Chondrocyte (in vitro differentiated cells): ENCODE results near the gene MSX1. TPM values are rescaled to one million over a fixed set of nuclear protein-coding genes. Genes with fewer than 3 reads are reported as not detected.
A peak's percentile ranks its signal among the peaks of the same experiment; 100 is the strongest.

Experiments
- DNase-seq: peaks from one replicate; pipeline ENCODE4 v3.0.0; 2021; ENCODE audit warnings: mixed read lengths, low spot score
- H3K27ac Mint-ChIP-seq: one replicate; pipeline ENCODE4 v1.8.0; 2021; ENCODE audit warnings: mild to moderate bottlenecking, moderate library complexity, mixed read lengths; ENCODE audit not compliant: unreplicated experiment
- H3K27me3 Mint-ChIP-seq: 2 replicates; pipeline ENCODE4 v1.8.0; 2021; ENCODE audit warnings: low read depth, mixed read lengths
- H3K36me3 Mint-ChIP-seq: 2 replicates; pipeline ENCODE4 v1.8.0; 2021; ENCODE audit warnings: low read depth, mixed read lengths
- H3K4me1 Mint-ChIP-seq: 2 replicates; pipeline ENCODE4 v1.8.0; 2021; ENCODE audit warnings: low read depth, mild to moderate bottlenecking, mixed read lengths
- H3K4me3 Mint-ChIP-seq: one replicate; pipeline ENCODE4 v1.8.0; 2021; ENCODE audit warnings: mild to moderate bottlenecking, moderate library complexity, mixed read lengths; ENCODE audit not compliant: unreplicated experiment
- H3K9me3 Mint-ChIP-seq: 2 replicates; pipeline ENCODE4 v1.8.0; 2021; ENCODE audit warnings: low read depth, mixed read lengths
- total RNA-seq: library from RNA; stranded (reverse); gene quantifications from 3 replicates; pipeline ENCODE4 v1.2.1, GENCODE V29; 2021
- TF ChIP-seq, protein P1 (sequence below): fragments of 200-600 bp; sonication (generic); IDR thresholded peaks from 2 replicates; pipeline ENCODE4 v1.5.0; 2021; ENCODE audit warnings: antibody characterized with exemption, mild to moderate bottlenecking, moderate library complexity

The MSX1 gene
- total RNA-seq, 1 donor from 2014 or later = 4.8 TPM

DNA sequence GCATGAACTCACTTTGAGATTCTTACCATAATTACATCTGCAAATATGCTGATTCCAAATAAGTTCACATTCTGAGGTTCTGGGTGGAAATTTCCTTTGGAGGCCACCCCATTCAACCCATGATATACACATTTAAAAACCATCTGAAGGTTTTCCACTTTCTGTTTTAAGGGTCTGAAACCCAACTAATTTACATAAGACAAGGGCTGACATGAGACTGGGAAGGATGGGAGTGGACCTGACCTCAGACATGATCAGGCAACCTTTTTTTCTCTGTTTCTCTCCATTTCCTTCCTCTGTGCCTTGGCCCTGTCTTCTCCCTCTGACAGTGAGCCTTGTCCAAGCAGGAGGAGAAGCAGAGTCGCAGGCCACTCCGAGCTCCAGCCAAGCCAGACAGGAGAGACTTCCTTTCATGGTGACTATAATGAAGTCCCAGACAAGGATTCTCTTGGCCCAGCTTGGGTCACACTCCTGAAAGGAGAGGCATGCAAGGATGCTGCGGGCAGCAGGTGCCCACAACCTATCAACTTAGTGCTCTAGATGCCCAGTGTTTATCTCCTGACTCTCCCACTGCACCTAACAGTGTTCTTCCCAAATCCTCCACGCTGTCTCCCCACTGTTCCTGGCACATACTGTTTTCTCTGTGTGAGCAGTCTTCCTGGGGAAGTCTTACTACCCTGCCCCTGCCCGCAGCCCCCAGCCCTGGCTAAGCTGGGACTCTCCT, 39.9 kb downstream of the MSX1 start:
- Mint-ChIP-seq H3K9me3 (no peaks in the 10 kb centered on the region), H3K36me3 (no peaks in the 10 kb centered on the region), H3K4me3 (no peak overlapping the region), H3K27me3 (peaks cover 33% of the 10 kb centered on the region), H3K4me1 (no peaks in the 10 kb centered on the region), H3K27ac (no peak overlapping the region)
- DNase-seq = no peak
- TF ChIP-seq, protein P1, sequence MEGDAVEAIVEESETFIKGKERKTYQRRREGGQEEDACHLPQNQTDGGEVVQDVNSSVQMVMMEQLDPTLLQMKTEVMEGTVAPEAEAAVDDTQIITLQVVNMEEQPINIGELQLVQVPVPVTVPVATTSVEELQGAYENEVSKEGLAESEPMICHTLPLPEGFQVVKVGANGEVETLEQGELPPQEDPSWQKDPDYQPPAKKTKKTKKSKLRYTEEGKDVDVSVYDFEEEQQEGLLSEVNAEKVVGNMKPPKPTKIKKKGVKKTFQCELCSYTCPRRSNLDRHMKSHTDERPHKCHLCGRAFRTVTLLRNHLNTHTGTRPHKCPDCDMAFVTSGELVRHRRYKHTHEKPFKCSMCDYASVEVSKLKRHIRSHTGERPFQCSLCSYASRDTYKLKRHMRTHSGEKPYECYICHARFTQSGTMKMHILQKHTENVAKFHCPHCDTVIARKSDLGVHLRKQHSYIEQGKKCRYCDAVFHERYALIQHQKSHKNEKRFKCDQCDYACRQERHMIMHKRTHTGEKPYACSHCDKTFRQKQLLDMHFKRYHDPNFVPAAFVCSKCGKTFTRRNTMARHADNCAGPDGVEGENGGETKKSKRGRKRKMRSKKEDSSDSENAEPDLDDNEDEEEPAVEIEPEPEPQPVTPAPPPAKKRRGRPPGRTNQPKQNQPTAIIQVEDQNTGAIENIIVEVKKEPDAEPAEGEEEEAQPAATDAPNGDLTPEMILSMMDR = no peak

DNA sequence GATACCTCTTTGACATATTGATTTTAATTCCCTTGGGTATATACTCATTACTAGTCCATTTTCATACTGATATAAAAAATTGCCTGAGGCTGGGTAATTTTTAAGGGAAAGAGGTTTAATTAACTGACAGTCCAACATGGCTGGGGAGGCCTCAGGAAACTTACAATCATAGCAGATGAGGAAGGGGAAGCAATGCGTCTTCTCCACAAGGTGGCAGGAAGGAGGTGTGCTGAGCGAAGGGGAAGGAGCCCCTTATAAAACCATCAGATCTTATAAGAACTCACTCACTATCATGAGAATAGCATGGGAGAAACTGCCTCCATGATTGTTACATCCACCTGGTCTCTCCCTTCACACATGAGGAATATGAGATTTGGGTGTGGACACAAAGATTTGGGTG, 42.4 kb downstream of the MSX1 start:
- Mint-ChIP-seq H3K9me3 (no peaks in the 10 kb centered on the region), H3K27me3 (peaks cover 46% of the 10 kb centered on the region), H3K27ac (no peak overlapping the region), H3K36me3 (no peaks in the 10 kb centered on the region), H3K4me3 (no peak overlapping the region), H3K4me1 (no peaks in the 10 kb centered on the region)
- no peak for DNase-seq
- TF ChIP-seq, protein P1 = peak; percentile 42

DNA sequence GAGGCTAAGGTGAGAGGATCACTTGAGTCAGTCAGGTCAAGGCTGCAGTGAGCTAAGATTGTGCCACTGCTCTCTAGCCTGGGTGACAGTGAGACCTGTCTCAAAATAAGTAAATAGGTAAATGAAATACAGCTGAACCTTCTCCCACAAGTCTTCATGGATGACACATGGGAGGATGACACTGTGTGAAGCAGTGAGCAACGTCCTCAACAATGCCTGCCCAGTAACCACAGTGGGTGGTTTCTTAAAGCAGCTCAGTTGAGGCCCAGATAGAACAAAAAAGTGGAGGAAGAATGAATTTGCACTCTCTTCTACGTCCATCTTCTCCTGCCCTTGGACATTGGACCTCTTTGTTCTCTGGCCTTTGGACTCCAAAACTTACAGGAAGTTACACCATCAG, 52.7 kb downstream of the MSX1 start:
- TF ChIP-seq, protein P1 = no peak
- DNase-seq = no peak
- Mint-ChIP-seq H3K36me3 (no peaks in the 10 kb centered on the region), H3K27ac (no peak overlapping the region), H3K27me3 (peaks cover 47% of the 10 kb centered on the region), H3K4me3 (no peak overlapping the region), H3K9me3 (peaks cover 9% of the 10 kb centered on the region), H3K4me1 (no peaks in the 10 kb centered on the region)

DNA sequence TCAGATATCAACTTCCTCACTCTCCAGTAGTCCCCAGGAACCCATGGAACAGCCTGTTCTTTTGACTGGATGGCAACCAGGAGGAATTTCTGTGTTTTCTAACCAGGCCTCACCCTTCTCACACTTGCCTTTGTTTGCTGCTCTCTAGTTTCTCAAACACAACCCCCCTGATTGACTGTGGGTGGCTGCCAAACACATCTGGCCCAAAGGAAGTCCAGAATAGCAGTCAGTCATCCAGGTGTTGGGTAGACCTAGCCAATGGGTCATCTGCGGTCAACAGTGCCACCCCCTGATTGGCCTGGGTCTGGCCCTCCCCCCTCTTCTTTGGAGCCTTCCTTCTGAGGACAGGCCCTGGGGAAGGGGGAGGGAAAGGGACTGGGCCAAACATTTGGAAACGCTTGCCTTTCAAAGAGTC, 53.7 kb downstream of the MSX1 start:
- H3K36me3 Mint-ChIP-seq = no peaks in the 10 kb centered on the region

More for the DNA sequence above, 53.7 kb downstream of the MSX1 start:
- Mint-ChIP-seq H3K4me3 (no peak overlapping the region), H3K4me1 (no peaks in the 10 kb centered on the region), H3K27me3 (peaks cover 42% of the 10 kb centered on the region), H3K27ac (no peak overlapping the region), H3K9me3 (peaks cover 8% of the 10 kb centered on the region)
- TF ChIP-seq, protein P1 = no peak
- DNase-seq = no peak

Other genes starting within 250 kb of the MSX1 start
- gene CYTL1, start 159.8 kb downstream of the MSX1 start, total RNA-seq = 49.9 to 67.7 TPM (median 67.3 TPM) in 3 replicates
- 13.1 to 14.7 TPM (median 14.2 TPM) in 3 replicates for gene STK32B, start 191.8 kb downstream of the MSX1 start, total RNA-seq